Mononuclear cell (primary cell): Measurements from ENCODE around the gene GOLGA8S. TPM values are rescaled to one million over a fixed set of nuclear protein-coding genes. Genes with fewer than 3 reads are reported as not detected.
"Not testable (repeated sequence)": the region's sequence is repeated elsewhere in the genome, so short reads cannot be mapped to it uniquely, and the experiment has no call there.

Source experiments
- H3K27me3 ChIP-seq: 2 replicates; pipeline ENCODE4 v1.6.0; 2011; ENCODE audit warnings: low read length, control low read depth; ENCODE audit not compliant: insufficient read depth
- H3K4me1 ChIP-seq: 2 replicates; pipeline ENCODE4 v1.5.1; 2011; ENCODE audit warnings: mild to moderate bottlenecking, low read length, control low read depth; ENCODE audit not compliant: insufficient read depth
- H3K4me3 ChIP-seq: 2 replicates; pipeline ENCODE4 v1.5.1; 2011; ENCODE audit warnings: mild to moderate bottlenecking, low read length, moderate library complexity
- H3K9me3 ChIP-seq: 2 replicates; pipeline ENCODE4 v1.5.1; 2011; ENCODE audit warnings: low read depth, mild to moderate bottlenecking, control low read depth, low read length
- total RNA-seq: library from RNA; depleted of rRNA; stranded (reverse); fragments of >200 nt; gene quantifications from one replicate; pipeline ENCODE4 v1.2.3, GENCODE V29; 2012

GOLGA8S gene
- total RNA-seq, 1 donor, result 0.10 TPM

DNA sequence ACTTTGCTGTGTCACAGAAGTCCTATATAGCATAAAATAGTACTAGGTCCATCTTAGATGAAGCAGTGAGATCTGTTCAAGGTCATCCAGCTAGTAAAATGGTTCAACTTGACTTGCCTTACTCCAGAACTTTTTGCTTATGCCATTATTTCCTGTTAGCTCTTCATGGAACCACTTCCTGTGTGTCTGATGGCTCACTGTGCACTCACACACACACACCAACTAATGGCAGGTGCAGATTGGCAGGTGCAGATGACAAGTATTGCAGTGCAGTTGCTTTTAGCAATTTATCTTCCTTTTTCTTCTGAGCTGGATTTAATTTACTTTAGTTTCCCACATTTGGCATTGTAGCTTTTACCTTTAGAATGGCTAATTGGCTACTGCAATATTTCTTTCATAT, 29.8 kb downstream of the GOLGA8S start:
- Histone ChIP-seq H3K4me1 (no peaks in the 10 kb centered on the region), H3K9me3 (no peaks in the 10 kb centered on the region), H3K27me3 (no peaks in the 10 kb centered on the region), H3K4me3 (no peak overlapping the region)

- no peaks in the 10 kb centered on the region for H3K27me3 ChIP-seq
- no peaks in the 10 kb centered on the region for H3K4me1 ChIP-seq
- no peak overlapping the region for H3K4me3 ChIP-seq
- no peaks in the 10 kb centered on the region for H3K9me3 ChIP-seq
Measured at GRCh38 chr15:23385886-23386430, 31.4 kb downstream of the GOLGA8S start.

GRCh38 chr15:23387621-23388190, 33.2 kb downstream of the GOLGA8S start:
- H3K9me3 ChIP-seq, result no peaks in the 10 kb centered on the region
- H3K4me3 ChIP-seq, result no peak overlapping the region
- no peaks in the 10 kb centered on the region for H3K27me3 ChIP-seq
- no peaks in the 10 kb centered on the region for H3K4me1 ChIP-seq

DNA sequence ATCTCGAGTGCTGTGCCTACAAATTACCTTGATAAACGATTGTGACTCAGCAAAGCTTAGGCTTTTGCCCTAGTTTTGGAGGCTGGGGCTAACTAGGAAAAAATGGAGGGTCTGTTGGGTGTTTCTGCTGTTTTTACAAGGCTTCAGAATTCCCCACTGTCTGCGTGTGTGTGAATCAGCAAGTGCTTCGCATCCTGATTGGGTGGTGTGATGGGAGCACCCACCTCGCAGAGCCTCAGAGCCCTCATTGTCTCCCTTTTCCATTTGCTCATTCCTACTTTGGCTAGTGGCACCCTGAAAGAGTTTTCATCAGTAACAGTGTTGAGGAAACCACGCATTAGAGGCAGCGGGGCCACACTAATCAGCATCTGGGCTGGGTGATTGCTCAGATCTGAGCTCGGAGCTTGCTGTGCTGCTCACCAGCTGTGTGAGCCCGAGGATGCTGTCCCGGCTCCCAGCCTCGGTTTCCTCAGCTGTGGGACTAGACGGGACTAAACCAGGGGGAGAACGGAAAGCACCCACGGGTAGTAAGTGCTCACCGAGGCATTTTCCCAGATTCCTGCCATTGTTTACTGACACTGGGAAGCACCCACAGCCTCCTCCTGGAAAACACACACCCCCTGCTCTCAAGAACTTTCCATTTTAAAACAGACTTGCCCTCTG, 40.6 kb downstream of the GOLGA8S start:
- Histone ChIP-seq H3K4me3 (no peak overlapping the region), H3K27me3 (no peaks in the 10 kb centered on the region), H3K4me1 (no peaks in the 10 kb centered on the region)

GRCh38 chr15:23395832-23396231, 41.3 kb downstream of the GOLGA8S start:
- Histone ChIP-seq H3K4me3 (no peak overlapping the region), H3K27me3 (no peaks in the 10 kb centered on the region), H3K4me1 (no peaks in the 10 kb centered on the region), H3K9me3 (no peaks in the 10 kb centered on the region)

More for the DNA sequence above, 40.6 kb downstream of the GOLGA8S start:
- no peaks in the 10 kb centered on the region for H3K9me3 ChIP-seq

- Histone ChIP-seq H3K27me3 (no peaks in the 10 kb centered on the region), H3K9me3 (no peaks in the 10 kb centered on the region), H3K4me1 (no peaks in the 10 kb centered on the region), H3K4me3 (no peak overlapping the region)
Measured at GRCh38 chr15:23397779-23398178, 43.2 kb downstream of the GOLGA8S start.

- H3K9me3 ChIP-seq, H3K4me3 ChIP-seq, H3K4me1 ChIP-seq, H3K27me3 ChIP-seq: not testable (repeated sequence)
Measured at GRCh38 chr15:23398357-23398756, 43.8 kb downstream of the GOLGA8S start.

- not testable (repeated sequence) for H3K27me3 ChIP-seq, H3K9me3 ChIP-seq, H3K4me3 ChIP-seq, H3K4me1 ChIP-seq
Measured at GRCh38 chr15:23399207-23399606, 44.7 kb downstream of the GOLGA8S start.

- Histone ChIP-seq H3K9me3 (no peaks in the 10 kb centered on the region), H3K4me3 (no peak overlapping the region), H3K4me1 (no peaks in the 10 kb centered on the region), H3K27me3 (no peaks in the 10 kb centered on the region)
Measured at GRCh38 chr15:23401627-23402026, 47.1 kb downstream of the GOLGA8S start.

GRCh38 chr15:23402140-23402539, 47.6 kb downstream of the GOLGA8S start:
- H3K4me1 ChIP-seq, result no peaks in the 10 kb centered on the region
- no peaks in the 10 kb centered on the region for H3K27me3 ChIP-seq
- H3K4me3 ChIP-seq, result no peak overlapping the region
- no peaks in the 10 kb centered on the region for H3K9me3 ChIP-seq

GRCh38 chr15:23402544-23402943, 48.0 kb downstream of the GOLGA8S start:
- Histone ChIP-seq H3K4me3 (no peak overlapping the region), H3K9me3 (no peaks in the 10 kb centered on the region), H3K27me3 (no peaks in the 10 kb centered on the region), H3K4me1 (no peaks in the 10 kb centered on the region)

DNA sequence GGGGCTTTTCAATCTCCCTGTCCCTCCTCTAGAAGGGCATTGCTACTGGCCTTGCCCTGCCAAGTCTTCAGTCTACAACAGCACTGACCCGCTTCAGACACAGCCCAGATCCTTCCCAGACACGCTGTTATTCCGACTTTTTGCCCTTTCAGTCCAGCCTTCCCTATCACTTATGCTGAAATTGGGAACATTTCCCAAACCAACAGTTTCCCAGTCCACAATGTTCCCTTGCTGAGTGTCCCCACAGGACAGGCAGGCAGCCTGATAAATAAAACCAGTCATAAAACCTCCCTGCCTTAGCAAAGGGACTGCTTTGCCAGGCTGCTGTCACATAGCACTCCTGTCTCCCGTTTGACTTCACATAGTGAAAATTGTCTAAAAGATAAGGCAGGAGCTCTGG, 49.0 kb downstream of the GOLGA8S start:
- H3K9me3 ChIP-seq, result no peaks in the 10 kb centered on the region
- H3K4me1 ChIP-seq, result no peaks in the 10 kb centered on the region
- H3K27me3 ChIP-seq, result no peaks in the 10 kb centered on the region
- H3K4me3 ChIP-seq, result no peak overlapping the region

DNA sequence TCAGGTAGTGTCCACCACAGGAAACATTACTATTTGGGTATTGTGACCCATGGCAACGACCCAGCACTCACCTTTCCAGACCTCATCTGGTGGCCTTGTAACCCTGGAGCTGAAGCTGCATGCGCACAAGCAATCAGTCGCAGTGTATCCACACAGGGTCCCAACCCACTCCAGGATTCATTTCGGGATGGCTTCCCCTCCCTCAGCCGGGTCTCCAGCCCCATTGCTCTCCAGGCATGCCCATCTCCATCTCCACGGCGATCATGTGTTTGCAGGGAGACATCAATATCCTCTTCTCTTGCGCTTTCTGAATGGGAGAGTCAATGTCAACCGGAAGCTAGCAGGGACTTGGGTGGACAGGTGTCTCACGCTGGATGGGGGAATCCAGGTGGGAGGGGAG, 57.3 kb downstream of the GOLGA8S start:
- Histone ChIP-seq H3K4me1 (no peaks in the 10 kb centered on the region), H3K9me3 (no peaks in the 10 kb centered on the region), H3K27me3 (no peaks in the 10 kb centered on the region), H3K4me3 (no peak overlapping the region)

GRCh38 chr15:23412881-23413600, 58.5 kb downstream of the GOLGA8S start:
- not testable (repeated sequence) for H3K4me1 ChIP-seq, H3K4me3 ChIP-seq, H3K27me3 ChIP-seq, H3K9me3 ChIP-seq
